H1 (cell line): ENCODE results near the gene PPP1R14C. TPM values are rescaled to one million over a fixed set of nuclear protein-coding genes. Genes with fewer than 3 reads are reported as not detected.

Experiments used
- CTCF ChIA-PET: fragments of 300-600 bp; sonication (Branson Sonifier 250); formaldehyde crosslinking; loops from one replicate; lab custom pipeline; 2021; ENCODE audit not compliant: partially characterized antibody; lab: Charles Lee
- POLR2A ChIA-PET: fragments of 300-600 bp; sonication (Branson Sonifier 250); formaldehyde crosslinking; loops from one replicate; lab custom pipeline; 2021; ENCODE audit warnings: inconsistent platforms; ENCODE audit not compliant: partially characterized antibody; lab: Charles Lee
- DNase-seq, 2 experiments: peaks; one replicate each; pipeline versions ENCODE4 v3.0.0 to v3.0.0-alpha.2; 2010 to 2022; ENCODE audit warnings: low spot score in 2 of 2, low read depth in 1 of 2, mixed read lengths in 1 of 2
- FAIRE-seq: peaks from 2 replicates; lab custom pipeline; 2011; peaks lifted over from hg19 to GRCh38; lab: Jason Lieb, UNC
- H2AFZ ChIP-seq: 2 replicates; pipeline ENCODE4 v1.8.1; 2012; ENCODE audit warnings: low read length, inconsistent platforms
- H2AK5ac ChIP-seq: 2 replicates; pipeline ENCODE4 v1.6.1; 2013; ENCODE audit warnings: low read depth, low read length
- H2BK120ac ChIP-seq: replicated peaks from 2 replicates; pipeline ENCODE3; 2013; ENCODE audit warnings: low read depth, low read length, inconsistent platforms
- H2BK12ac ChIP-seq: 2 replicates; pipeline ENCODE4 v1.6.1; 2013; ENCODE audit warnings: low read depth, low read length
- H2BK15ac ChIP-seq: 2 replicates; pipeline ENCODE4 v1.6.1; 2013; ENCODE audit warnings: low read length
- H2BK20ac ChIP-seq: 2 replicates; pipeline ENCODE4 v1.6.1; 2013; ENCODE audit warnings: low read length
- H2BK5ac ChIP-seq: 2 replicates; pipeline ENCODE4 v1.6.1; 2013; ENCODE audit warnings: low read depth, low read length
- H3K14ac ChIP-seq: 2 replicates; pipeline ENCODE4 v1.6.1; 2013; ENCODE audit warnings: inconsistent platforms; ENCODE audit not compliant: insufficient read length
- H3K18ac ChIP-seq: 2 replicates; pipeline ENCODE4 v1.6.1; 2013; ENCODE audit warnings: low read length; ENCODE audit errors: extremely low read depth
- H3K23ac ChIP-seq: 2 replicates; pipeline ENCODE4 v1.6.1; 2013; ENCODE audit warnings: inconsistent platforms; ENCODE audit not compliant: insufficient read length
- H3K23me2 ChIP-seq: 2 replicates; pipeline ENCODE4 v1.6.1; 2013; ENCODE audit warnings: low read depth, low read length
- H3K27ac ChIP-seq: 2 replicates; pipeline ENCODE4 v1.6.1; 2011; ENCODE audit warnings: low read depth, low read length, inconsistent platforms
- H3K27me3 ChIP-seq, 4 experiments: replicated peaks in 1 of 4; 1 replicate in 1 of 4; 2 replicates in 3 of 4; pipeline versions ENCODE4 v1.6.1 to v1.8.1; 2011 to 2013; ENCODE audit warnings: low read length in 3 of 4, mild to moderate bottlenecking in 3 of 4, inconsistent platforms in 2 of 4, mixed read lengths in 2 of 4, moderate library complexity in 1 of 4; ENCODE audit not compliant: control insufficient read depth in 3 of 4, insufficient read depth in 3 of 4; ENCODE audit errors: extremely low read depth in 1 of 4
- H3K36me3 ChIP-seq, 4 experiments: 2 replicates each; pipeline versions ENCODE4 v1.6.1 to v1.8.1; 2011 to 2013; ENCODE audit warnings: mild to moderate bottlenecking in 4 of 4, low read length in 3 of 4, moderate library complexity in 2 of 4, control low read depth in 1 of 4, inconsistent platforms in 1 of 4; ENCODE audit not compliant: insufficient read depth in 4 of 4, control insufficient read depth in 2 of 4
- H3K4ac ChIP-seq: replicated peaks from 2 replicates; pipeline ENCODE3; 2013; ENCODE audit warnings: low read length, low read depth, mixed read lengths, inconsistent platforms; ENCODE audit not compliant: insufficient read length
- H3K4me1 ChIP-seq, 4 experiments: replicated peaks in 1 of 4; 1 replicate in 1 of 4; 2 replicates in 3 of 4; pipeline versions ENCODE4 v1.6.1 to v1.8.1; 2011 to 2013; ENCODE audit warnings: low read length in 3 of 4, inconsistent platforms in 2 of 4, mixed read lengths in 1 of 4; ENCODE audit not compliant: insufficient read depth in 4 of 4, control insufficient read depth in 3 of 4
- H3K4me2 ChIP-seq, 2 experiments: 2 replicates each; pipeline versions ENCODE4 v1.6.1 to v1.8.1; 2011 to 2013; ENCODE audit warnings: low read depth in 2 of 2, low read length in 2 of 2, control low read depth in 1 of 2, inconsistent platforms in 1 of 2, mild to moderate bottlenecking in 1 of 2; ENCODE audit not compliant: insufficient read depth in 1 of 2
- H3K4me3 ChIP-seq, 4 experiments: fragments of 200-600, 300-600 bp in 1 of 4; sonication (generic), shearing (Covaris generic), sonication (Bioruptor Twin) in 1 of 4; 2 replicates each; pipeline versions ENCODE4 v1.5.1 to v1.8.1; 2011 to 2016; ENCODE audit warnings: low read length in 4 of 4, low read depth in 3 of 4, control low read depth in 2 of 4, inconsistent platforms in 2 of 4, mild to moderate bottlenecking in 2 of 4, mixed read lengths in 1 of 4, moderate library complexity in 1 of 4; ENCODE audit not compliant: insufficient read depth in 2 of 4; ENCODE audit errors: extremely low read depth in 1 of 4
- H3K56ac ChIP-seq: replicated peaks from 2 replicates; pipeline ENCODE3; 2013; ENCODE audit warnings: low read depth, mild to moderate bottlenecking, mixed read lengths, low read length, inconsistent platforms; ENCODE audit not compliant: insufficient read length
- H3K79me1 ChIP-seq: 2 replicates; pipeline ENCODE4 v1.6.1; 2013; ENCODE audit warnings: low read depth, low read length, control low read depth
- H3K79me2 ChIP-seq, 2 experiments: 2 replicates each; pipeline versions ENCODE4 v1.6.1 to v1.8.1; 2012 to 2013; ENCODE audit warnings: low read length in 2 of 2, mild to moderate bottlenecking in 2 of 2, inconsistent platforms in 1 of 2; ENCODE audit not compliant: insufficient read depth in 2 of 2, control insufficient read depth in 1 of 2
- H3K9ac ChIP-seq, 4 experiments: replicated peaks in 1 of 4; 1 replicate in 1 of 4; 2 replicates in 3 of 4; pipeline versions ENCODE4 v1.6.1 to v1.8.1; 2011 to 2013; ENCODE audit warnings: low read depth in 3 of 4, low read length in 3 of 4, control low read depth in 2 of 4, mild to moderate bottlenecking in 2 of 4, moderate library complexity in 2 of 4, inconsistent platforms in 1 of 4; ENCODE audit errors: extremely low read depth in 1 of 4
- H3K9me3 ChIP-seq, 2 experiments: 2 replicates each; pipeline versions ENCODE4 v1.6.1 to v1.8.1; 2012 to 2013; ENCODE audit warnings: mild to moderate bottlenecking in 2 of 2, moderate library complexity in 2 of 2, control low read depth in 1 of 2, inconsistent platforms in 1 of 2, low read depth in 1 of 2, low read length in 1 of 2, mixed read lengths in 1 of 2; ENCODE audit not compliant: insufficient read depth in 2 of 2
- H4K20me1 ChIP-seq, 2 experiments: replicated peaks in 1 of 2; 2 replicates each; pipeline versions ENCODE3 to v1.8.1; 2011 to 2013; ENCODE audit warnings: inconsistent platforms in 2 of 2, low read length in 2 of 2, mild to moderate bottlenecking in 1 of 2; ENCODE audit not compliant: insufficient read depth in 2 of 2, control insufficient read depth in 1 of 2
- H4K5ac ChIP-seq: 2 replicates; pipeline ENCODE4 v1.6.1; 2013; ENCODE audit warnings: low read length, low read depth, mixed read lengths, inconsistent platforms; ENCODE audit not compliant: insufficient read length
- H4K8ac ChIP-seq: 2 replicates; pipeline ENCODE4 v1.8.0; 2013; ENCODE audit warnings: mild to moderate bottlenecking, moderate library complexity, low read length, inconsistent platforms; ENCODE audit not compliant: insufficient read depth; ENCODE audit errors: extremely low read depth
- H4K91ac ChIP-seq: replicated peaks from 2 replicates; pipeline ENCODE3; 2013; ENCODE audit warnings: low read length, mixed read lengths, inconsistent platforms; ENCODE audit not compliant: insufficient read length
- BACH1 ChIP-seq: IDR thresholded peaks from 2 replicates; pipeline ENCODE4 v1.6.1; 2012; ENCODE audit warnings: low read length, improper control_type of control experiment
- CHD2 ChIP-seq: IDR thresholded peaks from 2 replicates; pipeline ENCODE4 v1.6.1; 2012; ENCODE audit warnings: low read length, improper control_type of control experiment
- CREB1 ChIP-seq: IDR thresholded peaks from 2 replicates; pipeline ENCODE4 v1.6.1; 2012; ENCODE audit warnings: inconsistent platforms
- GTF2F1 ChIP-seq: IDR thresholded peaks from 2 replicates; pipeline ENCODE4 v1.6.1; 2012; ENCODE audit warnings: low read depth, low read length, improper control_type of control experiment, borderline replicate concordance
- KDM1A ChIP-seq: fragments of 200-600, 300-600 bp; sonication (generic); IDR thresholded peaks from 2 replicates; pipeline ENCODE4 v1.7.1; 2016; ENCODE audit warnings: mild to moderate bottlenecking, low read length, borderline replicate concordance
- MAFK ChIP-seq: IDR thresholded peaks from 2 replicates; pipeline ENCODE4 v1.6.1; 2012; ENCODE audit warnings: low read depth, mild to moderate bottlenecking, improper control_type of control experiment, low read length
- NANOG ChIP-seq: IDR thresholded peaks from 2 replicates; pipeline ENCODE4 v1.6.1; 2011; ENCODE audit warnings: low read length, low read depth, mild to moderate bottlenecking, inconsistent platforms; ENCODE audit not compliant: insufficient read depth, poor library complexity, severe bottlenecking
- NRF1 ChIP-seq: IDR thresholded peaks from 2 replicates; pipeline ENCODE4 v1.6.1; 2011; ENCODE audit warnings: mild to moderate bottlenecking, low read depth, low read length, improper control_type of control experiment
- PHF8 ChIP-seq: fragments of 200-600 bp; sonication (generic); conservative IDR thresholded peaks from 2 replicates; pipeline ENCODE4 v1.7.1; 2012; ENCODE audit warnings: low read depth, mild to moderate bottlenecking, inconsistent platforms, low read length, moderate library complexity
- POLR2A ChIP-seq, 2 experiments: IDR thresholded peaks; 1 replicate in 1 of 2; 2 replicates in 1 of 2; pipeline ENCODE4 v1.6.1; 2011; ENCODE audit warnings: low read depth in 2 of 2, low read length in 2 of 2, mild to moderate bottlenecking in 2 of 2; ENCODE audit errors: control extremely low read depth in 1 of 2
- SIN3A ChIP-seq, 2 experiments: IDR thresholded peaks in 1 of 2; conservative IDR thresholded peaks in 1 of 2; 2 replicates each; pipeline ENCODE4 v1.6.1; 2011 to 2012; ENCODE audit warnings: low read length in 2 of 2, improper control_type of control experiment in 1 of 2, low read depth in 1 of 2, mild to moderate bottlenecking in 1 of 2
- SP4 ChIP-seq: IDR thresholded peaks from 2 replicates; pipeline ENCODE4 v1.6.1; 2012; ENCODE audit warnings: low read length, inconsistent platforms
- TAF1 ChIP-seq: IDR thresholded peaks from 2 replicates; pipeline ENCODE4 v1.6.1; 2011; ENCODE audit warnings: mild to moderate bottlenecking, low read depth, low read length
- WGBS, 2 experiments: shearing (Covaris generic) in 1 of 2; methylation state at CpG; one replicate each; pipeline versions ENCODE4 v1.1.6 to v1.1.7; 2013 to 2015; ENCODE audit warnings: low lambda C conversion rate in 2 of 2, mixed read lengths in 2 of 2, inconsistent platforms in 1 of 2, low coverage in 1 of 2, missing lambda C conversion rate in 1 of 2; ENCODE audit not compliant: insufficient replicate concordance in 2 of 2, insufficient coverage in 1 of 2, insufficient read length in 1 of 2; ENCODE audit errors: extremely low coverage in 1 of 2, missing lambda C conversion rate in 1 of 2; 5-methylcytosine and 5-hydroxymethylcytosine counted together
- polyA plus RNA-seq, 7 experiments: library from polyadenylated mRNA; depleted of rRNA in 3 of 7; stranded (reverse) in 5 of 7; unstranded in 2 of 7; fragments of >200 nt in 5 of 7; fragments of 200-250 nt in 2 of 7; gene quantifications; 1 replicate in 5 of 7; 2 replicates in 1 of 7; 4 replicates in 1 of 7; pipeline versions ENCODE4 v1.2.1 to v1.2.3, GENCODE V29; 2011 to 2013; ENCODE audit warnings: missing spikeins in 2 of 7, mixed read lengths in 2 of 7
- total RNA-seq: library from RNA; stranded (reverse); fragmentation: NEBNext Ultra II Directional; extraction: Animal tissue kit (Norgen Biotek cat#: 25700); gene quantifications from 2 replicates; pipeline ENCODE4 v1.2.1, GENCODE V29; 2021
- TF ChIP-seq, protein P1 (sequence below): IDR thresholded peaks from 2 replicates; pipeline ENCODE4 v1.6.1; 2012; ENCODE audit warnings: inconsistent platforms

The PPP1R14C gene
- total and polyA plus RNA-seq, 2 of the 8 experiments (the other 6 are each of a cell fraction or from before 2014, with no cell fraction given) = 0.30 to 0.61 TPM

DNA sequence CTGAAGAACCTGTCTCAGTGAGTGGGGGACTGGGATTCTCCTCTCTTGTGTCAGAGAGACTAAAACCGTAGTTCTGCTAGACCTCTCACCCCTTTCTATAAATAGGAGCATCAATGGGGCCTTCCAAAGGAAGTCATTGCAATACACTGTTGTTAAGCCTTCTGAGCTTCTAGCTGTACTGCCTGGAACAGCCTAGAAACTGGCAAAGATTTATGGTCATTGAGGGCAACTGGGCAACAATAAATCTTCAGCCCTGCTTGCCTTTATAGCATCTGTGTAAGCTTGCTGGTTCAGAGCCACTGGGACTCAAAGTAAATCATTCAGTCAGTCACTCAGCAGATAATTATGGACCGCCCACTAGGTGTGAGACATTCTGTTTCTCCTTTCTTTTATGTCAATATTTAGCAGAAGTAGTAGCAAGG, 53.2 kb downstream of the PPP1R14C start:
- H3K4me2 ChIP-seq = no peak overlapping the region
- no peak for DNase-seq
- 89% methylated on average over 2 of the region's 2 CpGs; no CpG with 5 or more reads in 1 of the 2 experiments for WGBS, 2 experiments
- TF ChIP-seq NRF1 (no peak), POLR2A (IDR thresholded peaks at IDR 0.05; ENCODE audit: control extremely low read depth in 1 of 2, low read depth in 2 of 2, low read length in 2 of 2) (no peak), PHF8 (no peak), MAFK (no peak), GTF2F1 (no peak), KDM1A (no peak), CREB1 (no peak), TAF1 (no peak), SIN3A (conservative IDR thresholded peaks at IDR 0.05 in 1 of 2, IDR thresholded peaks at IDR 0.05 in 1 of 2; ENCODE audit: low read depth in 1 of 2, low read length in 2 of 2) (no peak), BACH1 (no peak), NANOG (no peak), SP4 (no peak), CHD2 (no peak)
- TF ChIP-seq, protein P1, sequence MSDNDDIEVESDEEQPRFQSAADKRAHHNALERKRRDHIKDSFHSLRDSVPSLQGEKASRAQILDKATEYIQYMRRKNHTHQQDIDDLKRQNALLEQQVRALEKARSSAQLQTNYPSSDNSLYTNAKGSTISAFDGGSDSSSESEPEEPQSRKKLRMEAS = no peak
- H3K27ac ChIP-seq = no peak overlapping the region
- H3K4me3 ChIP-seq = no peak overlapping the region
- H2BK15ac ChIP-seq = no peak overlapping the region
- no peak overlapping the region for H3K18ac ChIP-seq
- no peaks in the 10 kb centered on the region for H3K79me1 ChIP-seq
- H2BK120ac ChIP-seq = no peak overlapping the region
- H4K8ac ChIP-seq = no peak overlapping the region
- no peak overlapping the region for H3K56ac ChIP-seq
- no peak overlapping the region for H2BK12ac ChIP-seq
- H3K27me3 ChIP-seq = no peaks in the 10 kb centered on the region
- no peaks in the 10 kb centered on the region; the same call in 1 of the 2 replicates for H3K23me2 ChIP-seq
- no peak overlapping the region for H3K4ac ChIP-seq
- no peak for FAIRE-seq
- no peak overlapping the region for H4K5ac ChIP-seq
- H2BK20ac ChIP-seq = no peak overlapping the region
- no peaks in the 10 kb centered on the region for H3K4me1 ChIP-seq
- H3K9ac ChIP-seq = no peak overlapping the region
- no peak overlapping the region for H3K23ac ChIP-seq
- CTCF ChIA-PET = interaction anchor here (1.1 to 1.5 kb wide), 2 partner anchors 17 to 115 kb away, joined by 3 read pairs; no protein-coding TSS in a partner anchor
- H3K79me2 ChIP-seq = no peaks in the 10 kb centered on the region
- H2BK5ac ChIP-seq = no peak overlapping the region
- no peak overlapping the region for H2AFZ ChIP-seq
- H2AK5ac ChIP-seq = no peak overlapping the region
- 0 out of 4 replicates have a peak, but pooled peaks cover 0 to 3% of the 10 kb centered on the region in 2 experiments for H3K9me3 ChIP-seq
- H3K36me3 ChIP-seq = no peaks in the 10 kb centered on the region
- POLR2A ChIA-PET = no interaction called here
- no peak overlapping the region for H3K14ac ChIP-seq
- no peak overlapping the region for H4K91ac ChIP-seq
- H4K20me1 ChIP-seq = no peaks in the 10 kb centered on the region
